Upper lobe of right lung (tissue), 1 donor: ENCODE data around the gene PYDC1. TPM values are rescaled to one million over a fixed set of nuclear protein-coding genes. Genes with fewer than 3 reads are reported as not detected.
"Not testable (repeated sequence)": the region's sequence is repeated elsewhere in the genome, so short reads cannot be mapped to it uniquely, and the experiment has no call there.

ENCODE experiments used
- ATAC-seq: fragments of 200-7000 bp; cut with Tn5 transposase; one replicate; pipeline ENCODE4 v1.9.1; 2020; ENCODE audit warnings: mild to moderate bottlenecking, moderate library complexity
- DNase-seq: peaks from one replicate; pipeline ENCODE4 v3.0.0-alpha.2; 2020
- H3K27ac ChIP-seq: fragments of 200-600 bp; one replicate; pipeline ENCODE4 v1.8.0; 2022
- H3K27me3 ChIP-seq: fragments of 200-600 bp; one replicate; pipeline ENCODE4 v1.8.0; 2022; ENCODE audit warnings: mild to moderate bottlenecking
- H3K36me3 ChIP-seq: fragments of 200-600 bp; one replicate; pipeline ENCODE4 v1.8.0; 2022
- H3K4me1 ChIP-seq: fragments of 200-600 bp; one replicate; pipeline ENCODE4 v1.8.0; 2022
- H3K4me3 ChIP-seq: fragments of 200-600 bp; one replicate; pipeline ENCODE4 v1.8.0; 2022; ENCODE audit warnings: mild to moderate bottlenecking
- H3K9me3 ChIP-seq: fragments of 200-600 bp; one replicate; pipeline ENCODE4 v1.8.0; 2022
- intact Hi-C: fragments of 100-400 bp; cut with DNase I; formaldehyde crosslinking; loops from one replicate; pipeline ENCODE4 v1.11.0; 2022
- total RNA-seq: library from RNA; stranded (reverse); fragmentation: NEBNext Ultra II Directional; extraction: Animal tissue kit (Norgen Biotek cat#: 25700); gene quantifications from one replicate; pipeline ENCODE4 v1.2.1, GENCODE V29; 2021
- TF ChIP-seq, protein P1 (sequence below): fragments of 200-600 bp; IDR thresholded peaks from one replicate; pipeline ENCODE4 v1.8.0; 2022; ENCODE audit warnings: antibody characterized with exemption
- donor health status: DM: no; HTN: yes; CAD: no; lungs with severe emphysema.

PYDC1 gene
- total RNA-seq, 1 donor from 2014 or later: not detected

GRCh38 chr16:31182391-31182790 is 34.5 kb downstream of the PYDC1 start:
- H3K4me1 ChIP-seq: peaks cover 28% of the 10 kb centered on the region

GRCh38 chr16:31181102-31181830 is 35.7 kb downstream of the PYDC1 start:
- TF ChIP-seq, protein P1, sequence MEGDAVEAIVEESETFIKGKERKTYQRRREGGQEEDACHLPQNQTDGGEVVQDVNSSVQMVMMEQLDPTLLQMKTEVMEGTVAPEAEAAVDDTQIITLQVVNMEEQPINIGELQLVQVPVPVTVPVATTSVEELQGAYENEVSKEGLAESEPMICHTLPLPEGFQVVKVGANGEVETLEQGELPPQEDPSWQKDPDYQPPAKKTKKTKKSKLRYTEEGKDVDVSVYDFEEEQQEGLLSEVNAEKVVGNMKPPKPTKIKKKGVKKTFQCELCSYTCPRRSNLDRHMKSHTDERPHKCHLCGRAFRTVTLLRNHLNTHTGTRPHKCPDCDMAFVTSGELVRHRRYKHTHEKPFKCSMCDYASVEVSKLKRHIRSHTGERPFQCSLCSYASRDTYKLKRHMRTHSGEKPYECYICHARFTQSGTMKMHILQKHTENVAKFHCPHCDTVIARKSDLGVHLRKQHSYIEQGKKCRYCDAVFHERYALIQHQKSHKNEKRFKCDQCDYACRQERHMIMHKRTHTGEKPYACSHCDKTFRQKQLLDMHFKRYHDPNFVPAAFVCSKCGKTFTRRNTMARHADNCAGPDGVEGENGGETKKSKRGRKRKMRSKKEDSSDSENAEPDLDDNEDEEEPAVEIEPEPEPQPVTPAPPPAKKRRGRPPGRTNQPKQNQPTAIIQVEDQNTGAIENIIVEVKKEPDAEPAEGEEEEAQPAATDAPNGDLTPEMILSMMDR: no peak
- peak overlapping the region; percentile 96 for H3K27ac ChIP-seq
- no peaks in the 10 kb centered on the region for H3K27me3 ChIP-seq
- H3K9me3 ChIP-seq: no peaks in the 10 kb centered on the region
- peaks cover 33% of the 10 kb centered on the region for H3K4me1 ChIP-seq
- peak overlapping the region; percentile 83 for H3K4me3 ChIP-seq
- DNase-seq (peak; percentile 71), ATAC-seq (no peak)
- intact Hi-C loops: no loop called here
- H3K36me3 ChIP-seq: peaks cover 42% of the 10 kb centered on the region

More at GRCh38 chr16:31182391-31182790, 34.5 kb downstream of the PYDC1 start:
- TF ChIP-seq, protein P1: no peak
- Histone ChIP-seq H3K9me3 (no peaks in the 10 kb centered on the region), H3K27ac (no peak overlapping the region), H3K4me3 (peak overlapping the region; percentile 83), H3K36me3 (peaks cover 53% of the 10 kb centered on the region), H3K27me3 (no peaks in the 10 kb centered on the region)
- intact Hi-C loops: no loop called here
- DNase-seq (no peak), ATAC-seq (no peak)

DNA sequence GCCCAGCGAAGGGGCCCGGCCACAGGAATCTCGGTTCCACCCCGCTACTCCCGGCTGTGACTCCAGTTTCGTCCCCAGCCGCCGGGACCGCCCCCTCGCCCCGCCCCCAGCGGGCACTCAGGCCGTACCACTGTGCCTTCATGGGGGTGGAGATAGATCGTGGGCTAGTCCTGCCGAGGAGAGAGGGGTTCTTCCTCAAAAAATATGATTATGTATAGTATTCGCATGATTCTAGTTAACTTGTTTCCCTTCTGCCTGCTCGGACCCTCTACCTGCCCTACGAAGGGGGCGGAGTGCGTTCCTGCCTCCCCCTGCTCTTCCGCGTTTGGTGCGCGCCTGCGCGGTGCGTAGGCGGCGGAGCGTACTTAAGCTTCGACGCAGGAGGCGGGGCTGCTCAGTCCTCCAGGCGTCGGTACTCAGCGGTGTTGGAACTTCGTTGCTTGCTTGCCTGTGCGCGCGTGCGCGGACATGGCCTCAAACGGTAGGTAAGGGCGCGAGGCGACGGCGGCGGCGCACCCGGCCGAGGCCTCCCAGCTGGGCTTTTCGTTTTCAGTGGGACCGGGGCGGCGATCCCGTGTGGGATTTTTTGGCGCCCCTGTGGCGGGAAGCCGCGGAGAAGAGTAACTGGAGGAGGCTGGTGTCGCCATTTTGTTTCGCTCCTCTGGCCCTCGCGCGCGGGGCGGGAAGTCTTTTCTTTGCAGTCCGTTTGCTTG is 37.0 kb downstream of the PYDC1 start, which contains the start of gene FUS:
Gene FUS (plus strand): TSS at position 393 of the 713 bp plus-strand sequence. CDS start 76 bp downstream, at position 469.
- Histone ChIP-seq H3K27ac (peak within 1 kb of the TSS; percentile 96), H3K36me3 (peaks cover 28% of the 10 kb centered on the region), H3K4me3 (peak within 1 kb of the TSS; percentile 83), H3K9me3 (no peaks in the 10 kb centered on the region), H3K27me3 (no peaks in the 10 kb centered on the region), H3K4me1 (peaks cover 33% of the 10 kb centered on the region)
- TF ChIP-seq, protein P1: no peak
- peak; percentile 95 for DNase-seq
- intact Hi-C loops: no loop called here
- peak; percentile 90 for ATAC-seq

DNA sequence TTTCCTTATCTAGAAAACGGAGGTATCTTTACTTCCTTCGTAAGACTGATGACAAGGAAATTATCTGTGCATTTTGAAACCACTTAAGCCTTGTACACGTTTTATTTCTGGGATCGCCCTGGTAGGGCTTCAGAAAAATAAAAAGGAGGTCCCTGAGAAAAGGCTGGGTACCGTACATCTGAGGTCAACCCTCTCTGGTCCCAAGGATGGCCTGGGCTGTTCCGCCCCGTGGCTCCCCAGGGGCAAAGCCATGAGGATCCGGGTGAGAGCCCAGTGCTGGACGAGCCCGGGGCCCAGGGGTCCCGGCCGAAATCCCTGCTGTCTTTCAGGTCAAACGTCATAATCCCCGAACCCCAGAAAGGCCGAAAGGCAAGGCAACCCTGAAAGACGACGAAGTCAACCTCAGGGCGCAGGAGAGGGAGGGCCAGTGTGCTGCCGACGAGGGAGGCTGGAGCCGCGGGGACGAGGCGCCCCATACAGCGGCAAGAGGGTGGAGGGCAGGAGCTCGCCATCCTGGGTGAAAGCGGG is 37.7 kb downstream of the PYDC1 start:
- Histone ChIP-seq H3K36me3 (peaks cover 22% of the 10 kb centered on the region), H3K27ac (peak overlapping the region; percentile 96), H3K4me3 (peak overlapping the region; percentile 83), H3K9me3 (no peaks in the 10 kb centered on the region), H3K27me3 (no peaks in the 10 kb centered on the region), H3K4me1 (peaks cover 33% of the 10 kb centered on the region)
- ATAC-seq: no peak
- TF ChIP-seq, protein P1: no peak
- intact Hi-C loops: no loop called here
- DNase-seq: no peak

GRCh38 chr16:31177136-31177535 is 39.8 kb downstream of the PYDC1 start:
- peaks cover 21% of the 10 kb centered on the region for H3K4me1 ChIP-seq
- DNase-seq (peak; percentile 68), ATAC-seq (peak; percentile 51)
- H3K9me3 ChIP-seq: no peaks in the 10 kb centered on the region
- no peak overlapping the region for H3K4me3 ChIP-seq
- TF ChIP-seq, protein P1: no peak
- intact Hi-C loops: no loop called here
- H3K27ac ChIP-seq: no peak overlapping the region
- H3K36me3 ChIP-seq: peaks cover under 1% of the 10 kb centered on the region
- no peaks in the 10 kb centered on the region for H3K27me3 ChIP-seq

GRCh38 chr16:31170048-31170447 is 46.9 kb downstream of the PYDC1 start:
- intact Hi-C loops, H3K27ac ChIP-seq, H3K4me1 ChIP-seq, H3K4me3 ChIP-seq, H3K36me3 ChIP-seq, H3K27me3 ChIP-seq, ATAC-seq, DNase-seq, H3K9me3 ChIP-seq: not testable (repeated sequence)
